Measurements from ENCODE around the gene SUCO. TPM values are rescaled to one million over a fixed set of nuclear protein-coding genes. Genes with fewer than 3 reads are reported as not detected.

Gene SUCO
- total RNA-seq, 1 experiment from 2014 or later, result 37.7 TPM

GRCh38 chr1:172574080-172574479 is 41.1 kb downstream of the SUCO start:
- no peak overlapping the region for H3K56ac ChIP-seq (ENCODE audit: insufficient read length, low read depth, low read length)
- no peak overlapping the region for H4K91ac ChIP-seq (ENCODE audit: insufficient read length, low read depth, low read length)
- peaks cover 6% of the 10 kb centered on the region for H3K9me3 ChIP-seq (ENCODE audit: control insufficient read depth, low read depth, low read length)
- H3K4me1 Mint-ChIP-seq, result no peaks in the 10 kb centered on the region
- H3K27me3 ChIP-seq (ENCODE audit: insufficient read depth, low read length), result no peaks in the 10 kb centered on the region
- H2AFZ ChIP-seq (ENCODE audit: low read length), result no peak overlapping the region
- no peak overlapping the region for H3K14ac ChIP-seq (ENCODE audit: insufficient read depth, low read length)
- H2BK20ac ChIP-seq (ENCODE audit: low read depth, low read length, poor library complexity, severe bottlenecking), result no peak overlapping the region
- H3K4me2 ChIP-seq (ENCODE audit: insufficient read depth, insufficient read length, low read length), result no peak overlapping the region
- H4K8ac ChIP-seq (replicated peaks; ENCODE audit: insufficient read length, low read depth, low read length), result no peak overlapping the region
- H3K23me2 ChIP-seq (ENCODE audit: insufficient read length, low read depth, low read length, poor library complexity, severe bottlenecking), result no peaks in the 10 kb centered on the region
- H3K18ac ChIP-seq (ENCODE audit: insufficient read length, low read depth, low read length), result no peak overlapping the region
- H2BK120ac ChIP-seq (ENCODE audit: low read depth, low read length, poor library complexity, severe bottlenecking), result no peak overlapping the region
- H3K4me1 ChIP-seq (ENCODE audit: insufficient read depth, low read length), result no peaks in the 10 kb centered on the region
- DNase-seq, result no peak
- no peak for TF ChIP-seq CTCF (conservative IDR thresholded peaks at IDR 0.05)
- peaks cover 10 to 11% of the 10 kb centered on the region in 2 experiments for H3K9me3 Mint-ChIP-seq
- H4K20me1 ChIP-seq (ENCODE audit: control insufficient read depth, insufficient read depth, insufficient read length), result no peaks in the 10 kb centered on the region
- no peak overlapping the region for H3K4ac ChIP-seq (ENCODE audit: low read depth, low read length)
- no peaks in the 10 kb centered on the region for H3K79me2 ChIP-seq (ENCODE audit: insufficient read depth, low read length)
- no peaks in the 10 kb centered on the region for H3K27me3 Mint-ChIP-seq (ENCODE audit: low read depth)
- no peak overlapping the region for H3K4me3 Mint-ChIP-seq
- H3K27ac Mint-ChIP-seq, result no peak overlapping the region
- H3T11ph ChIP-seq (ENCODE audit: low read length), result no peak overlapping the region
- no CpG with 5 or more reads among the region's 2 CpGs for WGBS (ENCODE audit: extremely low coverage, insufficient read length, low lambda C conversion rate)
- H3K36me3 Mint-ChIP-seq (ENCODE audit: insufficient read depth in 1 of 3, low read depth in 3 of 3), result peaks cover 29 to 62% (median 55%) of the 10 kb centered on the region in 3 experiments
- no peak overlapping the region for H4K5ac ChIP-seq (ENCODE audit: insufficient read length, low read depth, low read length)
- no peak overlapping the region for H3K27ac ChIP-seq (ENCODE audit: insufficient read length, low read depth, low read length)
- no peaks in the 10 kb centered on the region for H3K79me1 ChIP-seq (ENCODE audit: insufficient read depth, low read depth, low read length, poor library complexity, severe bottlenecking)
- H2AK5ac ChIP-seq (ENCODE audit: insufficient read length, low read length), result no peak overlapping the region
- no peak overlapping the region for H2BK5ac ChIP-seq (ENCODE audit: insufficient read length, low read length)
- no peak overlapping the region for H2BK15ac ChIP-seq (ENCODE audit: low read depth, low read length)
- H3K9ac ChIP-seq (ENCODE audit: extremely low read depth, insufficient read length, low read length), result no peak overlapping the region
- no peak overlapping the region for H2BK12ac ChIP-seq (ENCODE audit: insufficient read length, low read depth, low read length)
- no peak overlapping the region for H3K23ac ChIP-seq (ENCODE audit: insufficient read length, low read depth, low read length)

All from H9 (cell line).